Fibroblast of the aortic adventitia (primary cell): Measurements from ENCODE around the gene PHACTR3. TPM values are rescaled to one million over a fixed set of nuclear protein-coding genes. Genes with fewer than 3 reads are reported as not detected.

Source experiments
- DNase-seq: peaks from one replicate; pipeline ENCODE4 v3.0.0-alpha.2; 2010; ENCODE audit warnings: low read depth
- H3K4me3 ChIP-seq: 2 replicates; pipeline ENCODE4 v1.5.1; 2011; ENCODE audit warnings: low read depth, mild to moderate bottlenecking, control low read depth, low read length, moderate library complexity
- CTCF ChIP-seq: IDR thresholded peaks from 2 replicates; pipeline ENCODE4 v1.5.1; 2011; ENCODE audit warnings: mild to moderate bottlenecking, low read length, control low read depth, inconsistent platforms; ENCODE audit not compliant: insufficient read depth
- total RNA-seq: library from RNA; depleted of rRNA; stranded (reverse); fragments of >200 nt; gene quantifications from 2 replicates; pipeline ENCODE4 v1.2.3, GENCODE V29; 2012; ENCODE audit warnings: low replicate concordance

The PHACTR3 gene
- total RNA-seq, 1 donor: not detected

- DNase-seq: no peak
- no peak for TF ChIP-seq CTCF
- no peak overlapping the region for H3K4me3 ChIP-seq
Measured at GRCh38 chr20:59568509-59569024, 35.8 kb upstream of the PHACTR3 start.

DNA sequence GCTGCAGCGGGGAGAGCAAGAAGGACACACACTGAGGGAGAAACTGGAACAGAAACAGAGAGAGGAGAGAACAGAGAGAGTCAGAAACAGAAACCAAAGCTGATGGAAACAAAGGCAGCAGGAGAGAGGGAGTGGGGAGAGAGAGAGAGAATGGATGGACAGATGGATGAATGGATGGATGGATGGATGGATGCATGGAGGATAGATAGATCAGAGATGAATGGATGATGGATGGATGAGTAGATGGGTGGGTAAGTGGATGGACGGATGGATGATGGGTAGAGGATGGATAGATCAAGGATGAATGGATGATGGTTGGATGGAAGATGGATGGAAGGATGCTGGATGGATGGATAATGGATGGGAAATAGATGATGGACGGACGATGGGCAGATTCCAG is 35.0 kb upstream of the PHACTR3 start:
- H3K4me3 ChIP-seq: no peak overlapping the region
- TF ChIP-seq CTCF: no peak
- DNase-seq: no peak

DNA sequence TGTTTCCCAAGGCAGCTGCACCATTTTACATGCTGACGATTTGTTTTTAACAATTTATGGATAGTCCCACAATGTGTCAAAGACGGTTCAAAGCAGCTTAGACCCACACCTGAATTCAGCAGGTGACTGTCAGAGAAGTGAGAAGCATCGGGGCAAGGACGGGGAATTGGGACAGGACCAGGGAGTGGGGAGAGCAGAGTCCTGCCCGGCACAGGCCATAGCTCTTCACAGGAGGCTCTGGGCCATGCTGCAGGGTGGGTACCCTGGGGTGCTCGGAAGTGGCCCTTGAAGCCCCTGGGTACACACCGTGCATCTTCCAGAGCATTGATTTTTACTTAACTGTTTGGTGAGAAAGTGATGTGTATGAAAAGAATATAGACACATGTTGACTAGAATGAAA is 33.2 kb upstream of the PHACTR3 start:
- H3K4me3 ChIP-seq: no peak overlapping the region
- no peak for TF ChIP-seq CTCF
- DNase-seq: no peak

DNA sequence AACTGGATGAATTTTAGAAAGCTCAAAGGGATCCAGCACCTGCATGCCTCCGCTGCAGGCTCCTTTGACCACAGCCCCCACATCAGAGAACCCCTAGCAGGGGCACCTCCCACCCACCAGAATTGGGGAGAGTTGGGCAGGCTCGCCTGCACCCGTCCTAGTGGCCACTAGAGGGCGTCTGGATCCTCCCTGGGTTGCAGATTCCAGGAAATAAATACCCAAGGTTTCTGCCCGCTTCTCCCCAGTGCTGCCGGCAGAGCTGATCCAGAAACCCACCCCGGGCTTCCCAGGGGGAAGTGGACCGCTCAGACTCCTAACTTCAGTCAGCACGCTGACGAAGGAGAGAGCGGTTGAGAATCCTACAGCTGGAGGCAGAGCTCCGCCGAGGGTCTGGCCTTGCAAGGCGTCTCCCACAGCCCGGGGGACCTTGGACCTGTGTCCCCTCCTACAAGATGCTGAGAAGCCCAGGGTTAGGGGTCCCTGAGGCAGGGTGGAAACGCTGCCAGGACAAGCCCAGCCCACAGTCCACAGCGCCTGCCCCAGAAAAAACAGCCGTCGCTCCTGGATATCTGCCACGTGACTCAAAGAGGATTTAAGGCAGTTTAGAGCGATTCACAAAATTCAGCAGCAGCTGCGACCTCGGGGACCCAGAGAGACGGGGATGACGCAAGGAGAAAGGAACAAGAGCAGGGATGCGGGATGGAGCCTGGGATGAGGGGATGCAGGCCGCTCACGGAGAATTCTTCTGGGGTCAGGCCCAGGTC is 32.6 kb upstream of the PHACTR3 start:
- H3K4me3 ChIP-seq: peak overlapping the region; percentile 50
- TF ChIP-seq CTCF: peak; percentile 93
- peak; percentile 52 for DNase-seq

DNA sequence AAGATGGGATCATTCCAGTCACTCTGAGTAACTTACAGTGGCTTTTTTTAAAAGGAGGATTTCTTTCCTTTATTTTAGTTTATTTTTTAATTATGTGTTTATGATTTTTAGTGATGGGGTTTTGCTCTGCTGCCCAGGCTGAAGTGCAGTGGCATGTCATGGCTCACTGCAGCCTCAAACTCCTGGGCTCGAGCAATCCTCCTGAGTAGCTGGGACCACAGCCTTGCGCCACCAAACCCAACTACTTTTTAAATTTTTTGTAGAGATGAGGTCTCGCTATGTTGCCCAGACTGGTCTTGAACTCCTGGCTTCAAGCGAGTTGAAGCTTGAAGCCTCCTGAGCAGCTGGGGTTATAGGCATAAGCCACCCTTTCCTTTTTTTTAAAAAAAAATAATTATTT is 31.8 kb upstream of the PHACTR3 start:
- no peak overlapping the region for H3K4me3 ChIP-seq
- TF ChIP-seq CTCF: no peak
- DNase-seq: no peak

DNA sequence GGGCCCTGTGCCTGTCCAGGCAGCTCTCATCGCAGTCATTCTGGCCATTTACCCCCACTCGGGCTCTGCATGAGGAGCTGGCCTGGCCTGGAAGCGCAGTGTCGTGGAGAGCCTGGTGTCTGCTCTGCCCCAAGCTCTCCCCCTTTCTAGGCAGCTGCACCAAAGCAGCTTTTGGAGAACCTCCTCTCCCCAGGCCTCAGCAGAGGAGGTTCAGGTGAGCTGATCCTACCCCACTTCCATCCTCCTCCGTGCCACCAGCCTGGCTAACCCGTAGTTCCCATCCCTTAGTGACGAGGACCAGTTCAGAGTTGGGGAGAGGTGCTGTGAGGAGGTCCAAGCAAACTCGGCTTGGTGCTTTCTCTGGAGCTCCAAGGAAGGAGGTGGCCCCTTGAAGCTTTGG is 30.5 kb upstream of the PHACTR3 start:
- no peak for DNase-seq
- no peak for TF ChIP-seq CTCF
- no peak overlapping the region for H3K4me3 ChIP-seq
